GM08714 (cell line): ENCODE measurements around the gene MAD1L1.
"Not testable (repeated sequence)": the region's sequence is repeated elsewhere in the genome, so short reads cannot be mapped to it uniquely, and the experiment has no call there.

ENCODE experiments used
- H3K4me3 ChIP-seq: fragments of 200-500 bp; sonication (Bioruptor generic); 2 replicates; pipeline ENCODE4 v1.5.1; 2014; ENCODE audit warnings: mild to moderate bottlenecking, low read length, inconsistent platforms
- ZNF274 ChIP-seq: IDR thresholded peaks from 2 replicates; pipeline ENCODE4 v1.6.1; 2012; ENCODE audit warnings: mild to moderate bottlenecking, low read depth, low read length

Gene MAD1L1

DNA sequence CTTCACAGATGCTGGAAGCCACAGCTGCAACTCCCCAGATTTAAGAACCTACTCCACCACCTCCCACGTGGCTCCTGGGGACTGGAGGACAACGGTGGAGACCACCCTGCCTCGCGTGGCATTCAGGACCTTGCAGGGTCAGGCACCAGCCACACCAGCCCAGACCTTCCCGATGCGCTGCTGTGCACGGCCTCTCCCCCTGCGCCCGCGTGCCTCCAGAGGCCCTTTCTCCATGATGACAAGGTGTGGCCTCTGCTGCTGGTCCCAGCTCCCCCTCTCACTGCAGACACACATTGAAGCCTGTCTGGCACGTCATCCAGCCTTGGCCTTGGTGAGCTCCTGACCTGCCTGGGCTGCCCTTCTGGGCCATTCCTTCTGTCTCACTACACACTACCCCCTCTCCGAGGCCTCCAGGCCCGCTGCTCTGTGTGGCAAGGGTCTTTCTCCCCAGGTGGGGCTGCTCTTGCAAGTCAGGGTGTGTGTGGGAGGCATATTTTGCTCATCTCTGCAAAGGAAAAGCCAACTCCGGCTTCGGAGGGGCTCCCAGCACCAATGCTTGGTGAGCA lies 254.8 kb downstream of the MAD1L1 start:
- no peak for TF ChIP-seq ZNF274
- no peak overlapping the region for H3K4me3 ChIP-seq

DNA sequence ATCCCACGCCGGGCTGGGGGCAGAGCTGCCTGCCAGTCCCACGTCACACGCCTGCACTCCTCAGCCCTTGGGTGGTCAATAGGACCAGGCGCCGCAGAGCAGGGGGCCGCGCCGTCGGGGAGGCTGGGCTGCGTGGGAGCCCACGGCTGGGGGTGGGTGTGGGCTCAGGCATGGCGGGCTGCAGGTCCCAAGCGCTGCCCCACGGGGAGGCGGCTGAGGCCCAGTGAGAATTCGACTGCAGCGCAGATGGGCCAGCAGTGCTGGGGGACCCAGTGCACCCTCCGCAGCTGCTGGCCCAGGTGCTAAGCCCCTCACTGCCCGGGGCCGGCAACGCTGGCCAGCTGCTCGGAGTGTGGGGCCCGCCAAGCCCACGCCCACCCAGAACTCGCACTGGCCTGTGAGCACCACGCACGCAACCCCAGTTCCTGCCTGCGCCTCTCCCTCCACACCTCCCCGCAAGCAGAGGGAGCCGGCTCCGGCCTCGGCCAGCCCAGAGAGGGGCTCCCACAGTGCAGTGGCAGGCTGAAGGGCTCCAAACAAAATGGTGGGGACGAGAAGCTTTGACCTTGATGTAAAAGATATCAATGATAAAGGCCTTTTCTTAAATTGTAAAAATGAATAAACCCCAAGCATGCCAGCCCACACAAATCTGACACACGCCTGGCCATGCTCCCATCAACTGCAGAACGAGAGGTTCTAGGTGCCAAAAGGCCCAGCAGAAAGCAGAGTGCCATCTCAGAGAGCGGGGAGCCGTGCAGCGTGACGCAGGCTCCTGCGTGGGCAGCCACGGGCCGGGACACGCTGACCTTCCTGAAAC lies 255.5 kb downstream of the MAD1L1 start:
- TF ChIP-seq ZNF274 = no peak
- H3K4me3 ChIP-seq = no peak overlapping the region

DNA sequence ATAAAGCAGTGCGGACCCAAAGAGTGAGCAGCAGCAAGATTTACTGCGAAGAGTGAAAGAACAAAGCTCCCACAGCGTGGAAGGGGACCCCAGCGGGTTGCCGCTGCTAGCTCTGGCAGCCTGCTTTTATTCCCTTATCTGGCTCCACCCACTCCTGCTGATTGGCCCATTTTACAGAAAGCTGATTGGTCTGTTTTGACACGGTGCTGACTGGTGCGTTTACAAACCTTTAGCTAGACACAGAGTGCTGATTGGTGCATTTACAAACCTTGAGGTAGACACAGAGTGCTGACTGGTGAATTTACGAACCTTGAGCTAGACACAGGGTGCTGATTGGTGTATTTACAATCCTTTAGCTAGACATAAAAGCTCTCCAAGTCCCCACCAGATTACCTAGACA lies 256.2 kb downstream of the MAD1L1 start:
- not testable (repeated sequence) for H3K4me3 ChIP-seq

DNA sequence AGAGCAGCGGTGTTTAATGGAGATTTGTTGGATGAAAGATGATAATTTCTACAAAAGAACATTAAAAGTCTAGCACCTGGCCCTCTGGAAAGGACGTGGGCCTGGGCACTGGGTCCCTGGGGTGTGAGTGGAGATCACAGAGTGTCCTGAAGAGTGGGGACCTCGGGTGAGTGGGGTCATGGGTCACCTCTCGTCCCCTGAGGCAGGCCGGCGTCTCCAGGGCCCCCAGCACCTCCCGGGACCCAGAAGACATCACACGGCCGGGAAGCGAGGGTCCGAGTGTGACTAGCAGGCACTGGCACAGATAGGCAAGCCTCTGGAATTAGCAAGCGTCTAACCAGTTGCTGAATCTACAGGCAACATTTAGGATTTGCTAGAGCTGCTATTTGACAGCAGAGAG lies 257.2 kb downstream of the MAD1L1 start:
- TF ChIP-seq ZNF274 = no peak
- no peak overlapping the region for H3K4me3 ChIP-seq

DNA sequence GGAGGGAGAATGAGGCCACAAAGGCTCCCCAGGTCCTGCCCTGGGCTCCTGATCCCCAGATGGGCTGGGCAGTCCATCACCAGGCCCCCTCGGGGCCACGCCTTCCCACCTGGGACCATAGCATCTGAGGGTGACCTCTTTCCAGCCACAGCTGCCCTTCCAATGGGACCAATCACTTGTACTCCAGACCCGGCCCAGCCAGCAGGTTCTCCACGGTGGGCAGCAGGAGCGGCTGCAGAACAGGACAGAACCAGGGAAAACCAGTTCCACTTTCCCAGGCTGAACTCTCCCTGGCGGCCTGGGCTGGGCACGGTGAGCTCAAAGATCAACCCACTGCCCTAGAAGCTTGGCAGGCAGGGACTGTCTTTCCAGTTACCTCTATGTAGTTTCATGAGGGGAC lies 257.6 kb downstream of the MAD1L1 start:
- TF ChIP-seq ZNF274 = no peak

DNA sequence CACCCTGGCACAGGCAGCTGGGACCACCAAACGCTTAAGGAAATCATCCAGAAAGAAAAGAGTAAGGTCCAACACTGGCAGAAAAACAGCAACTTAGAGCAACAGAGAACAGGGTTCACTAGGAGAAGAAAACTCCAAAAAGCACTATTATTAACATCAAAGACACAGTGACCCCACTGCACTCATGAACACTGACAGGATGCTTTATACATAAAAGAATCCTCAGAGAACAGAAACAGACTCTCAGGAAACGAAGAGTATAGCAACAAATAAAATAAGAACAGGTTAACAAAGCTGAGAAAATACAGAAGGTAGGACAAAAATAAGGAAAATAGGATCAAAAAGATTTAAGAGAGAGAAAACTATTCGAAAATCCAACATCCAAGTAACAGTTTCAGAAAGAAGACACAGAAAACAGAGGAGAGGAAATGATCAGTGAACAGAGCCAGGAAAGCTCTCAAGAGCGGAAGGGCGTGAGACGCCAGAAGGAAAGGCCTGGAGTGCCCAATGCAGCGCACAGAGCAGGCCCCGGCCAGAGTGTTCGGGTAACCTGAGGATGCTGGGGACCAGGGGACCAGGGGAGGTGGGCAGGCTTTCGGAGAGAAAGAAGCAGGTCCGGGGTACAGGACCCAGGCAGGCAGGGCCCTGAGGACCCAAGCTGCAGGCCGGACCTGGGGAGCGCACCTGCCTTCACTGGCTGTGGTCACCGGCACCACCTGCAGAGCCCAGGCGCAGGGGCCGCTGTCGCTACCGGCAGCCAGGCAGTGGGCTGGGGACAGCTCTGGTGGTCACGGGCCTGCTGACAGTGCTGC lies 258.2 kb downstream of the MAD1L1 start:
- TF ChIP-seq ZNF274 = no peak
- H3K4me3 ChIP-seq = no peak overlapping the region

More for the DNA sequence above, 257.6 kb downstream of the MAD1L1 start:
- H3K4me3 ChIP-seq = no peak overlapping the region

DNA sequence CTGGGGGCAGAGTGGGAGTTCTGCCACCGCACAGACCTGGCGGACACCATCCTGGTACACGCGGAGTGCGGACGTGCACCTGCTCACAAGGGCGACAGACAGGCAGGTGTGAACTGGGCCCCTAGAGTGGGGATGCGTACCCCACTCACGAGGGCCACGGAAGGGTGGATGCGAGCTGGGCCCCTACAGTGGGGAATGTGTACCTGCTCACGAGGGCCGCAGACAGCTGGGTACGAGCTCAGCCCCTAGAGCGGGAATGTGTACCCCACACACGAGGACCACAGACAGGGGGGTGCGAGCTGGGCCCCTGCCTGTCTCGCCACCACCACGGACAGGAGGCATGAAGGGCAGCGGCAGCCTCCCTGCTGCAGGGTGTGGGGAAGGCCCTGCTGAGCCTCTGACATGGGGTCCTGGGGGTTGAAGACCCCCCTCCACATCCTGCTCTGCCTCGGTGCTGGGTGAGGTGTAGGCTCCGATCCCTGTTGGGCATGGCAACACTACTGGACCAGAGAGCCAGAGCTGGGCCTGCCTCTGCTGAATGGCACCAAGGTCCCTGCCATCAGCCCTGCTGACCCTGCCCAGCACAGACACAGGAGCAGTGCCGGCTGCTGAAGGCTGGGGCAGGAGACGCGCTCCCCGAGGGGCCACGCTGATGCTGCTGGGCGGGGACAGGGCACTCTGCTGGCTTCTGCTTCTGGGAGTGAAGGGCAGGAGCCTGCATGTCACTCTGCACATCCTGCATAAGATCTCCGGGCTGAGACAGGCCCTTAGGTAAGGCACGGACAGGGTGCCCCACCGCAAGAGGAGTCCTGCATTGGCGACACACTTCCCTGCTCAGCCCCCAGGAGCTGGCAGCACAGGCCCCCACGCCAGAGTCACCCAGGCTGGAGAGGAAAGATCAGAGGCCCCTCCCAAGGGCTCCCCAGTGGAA lies 259.2 kb downstream of the MAD1L1 start:
- no peak overlapping the region for H3K4me3 ChIP-seq
- TF ChIP-seq ZNF274 = no peak

DNA sequence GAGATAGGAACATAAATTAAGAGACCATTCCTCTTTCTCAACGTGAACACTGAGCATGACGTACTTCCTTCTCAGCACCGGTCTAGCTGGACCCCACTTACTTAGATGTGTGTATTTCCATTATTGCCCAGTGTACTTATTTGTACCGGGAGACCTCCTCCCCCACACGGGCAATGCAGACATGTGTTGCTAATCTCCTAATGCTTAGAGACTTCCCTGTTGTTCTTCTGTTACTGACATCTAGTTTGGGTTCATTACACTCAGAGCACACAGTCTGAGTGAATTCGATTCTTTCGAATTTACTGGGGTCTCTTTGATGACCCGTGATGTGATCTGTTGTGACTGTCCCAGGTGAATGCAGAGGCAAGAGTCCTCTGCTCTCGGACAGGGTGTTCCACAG lies 260.0 kb downstream of the MAD1L1 start:
- no peak for TF ChIP-seq ZNF274
- no peak overlapping the region for H3K4me3 ChIP-seq

DNA sequence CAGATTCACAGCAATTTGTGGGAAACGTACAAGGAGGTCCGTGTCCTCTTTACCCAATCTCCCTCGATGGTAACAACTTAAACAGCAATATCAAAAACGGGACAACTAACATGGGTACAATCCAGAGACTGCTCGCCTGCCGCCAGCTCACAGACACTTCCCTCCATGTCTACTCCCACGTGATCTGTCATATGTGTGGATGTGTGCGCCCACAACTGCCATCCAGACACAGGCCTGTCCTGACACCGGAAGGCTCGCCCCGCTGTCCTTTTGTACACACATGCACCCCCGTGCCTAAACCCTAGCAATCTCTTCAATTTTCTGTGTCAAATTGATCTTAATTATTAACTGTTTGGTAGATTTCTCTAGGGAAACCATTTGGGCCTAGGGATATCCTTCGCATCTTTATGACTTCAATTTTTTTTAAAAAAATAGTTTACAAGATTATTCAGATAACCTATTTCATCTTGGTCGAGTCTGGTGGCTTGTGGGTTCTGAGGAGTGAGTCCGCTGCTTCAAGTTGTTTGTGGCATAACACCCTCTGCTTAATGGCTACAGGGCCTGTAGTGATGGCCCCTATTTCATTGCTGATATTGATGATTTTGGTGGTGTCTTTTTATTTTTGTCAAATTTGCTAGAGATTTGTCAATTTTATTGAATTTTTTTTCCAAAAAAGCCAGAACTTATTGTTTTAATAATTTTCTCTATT lies 260.6 kb downstream of the MAD1L1 start:
- no peak overlapping the region for H3K4me3 ChIP-seq
- no peak for TF ChIP-seq ZNF274

DNA sequence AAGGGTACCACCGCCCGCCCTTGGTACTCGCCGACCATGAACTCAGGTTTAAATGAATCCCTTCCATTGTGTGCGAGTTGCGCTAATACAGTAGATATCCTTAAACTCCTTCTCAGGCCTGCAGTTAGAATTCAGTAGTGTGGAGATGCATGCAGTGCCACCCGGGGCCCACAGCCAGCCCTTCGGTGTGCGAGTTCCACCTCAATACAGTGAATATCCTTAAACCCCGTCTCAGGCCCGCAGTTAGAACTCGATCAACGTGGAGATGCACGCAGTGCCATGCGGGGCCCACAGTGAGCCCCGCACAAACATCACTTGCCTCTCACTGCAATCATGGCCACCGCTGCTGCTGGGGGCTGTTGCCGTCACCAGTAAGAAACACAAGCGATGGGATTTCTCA lies 261.9 kb downstream of the MAD1L1 start:
- no peak overlapping the region for H3K4me3 ChIP-seq
- TF ChIP-seq ZNF274 = no peak

DNA sequence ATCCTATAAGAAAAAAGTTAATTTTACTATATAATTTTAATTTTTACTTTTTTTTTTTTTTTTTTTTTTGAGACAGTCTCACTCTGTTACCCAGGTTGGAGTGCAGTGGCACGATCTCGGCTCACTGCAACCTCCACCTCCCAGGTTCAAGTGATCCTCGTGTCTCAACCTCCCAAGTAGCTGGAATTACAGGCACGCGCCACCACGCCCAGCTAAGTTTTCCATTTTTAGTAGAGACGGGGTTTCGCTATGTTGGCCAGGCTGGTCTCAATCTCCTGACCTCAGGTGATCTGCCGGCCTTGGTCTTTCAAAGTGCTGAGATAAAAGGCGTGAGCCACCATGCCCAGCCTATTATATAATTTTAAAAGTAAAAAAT lies 262.5 kb downstream of the MAD1L1 start:
- H3K4me3 ChIP-seq = not testable (repeated sequence)

DNA sequence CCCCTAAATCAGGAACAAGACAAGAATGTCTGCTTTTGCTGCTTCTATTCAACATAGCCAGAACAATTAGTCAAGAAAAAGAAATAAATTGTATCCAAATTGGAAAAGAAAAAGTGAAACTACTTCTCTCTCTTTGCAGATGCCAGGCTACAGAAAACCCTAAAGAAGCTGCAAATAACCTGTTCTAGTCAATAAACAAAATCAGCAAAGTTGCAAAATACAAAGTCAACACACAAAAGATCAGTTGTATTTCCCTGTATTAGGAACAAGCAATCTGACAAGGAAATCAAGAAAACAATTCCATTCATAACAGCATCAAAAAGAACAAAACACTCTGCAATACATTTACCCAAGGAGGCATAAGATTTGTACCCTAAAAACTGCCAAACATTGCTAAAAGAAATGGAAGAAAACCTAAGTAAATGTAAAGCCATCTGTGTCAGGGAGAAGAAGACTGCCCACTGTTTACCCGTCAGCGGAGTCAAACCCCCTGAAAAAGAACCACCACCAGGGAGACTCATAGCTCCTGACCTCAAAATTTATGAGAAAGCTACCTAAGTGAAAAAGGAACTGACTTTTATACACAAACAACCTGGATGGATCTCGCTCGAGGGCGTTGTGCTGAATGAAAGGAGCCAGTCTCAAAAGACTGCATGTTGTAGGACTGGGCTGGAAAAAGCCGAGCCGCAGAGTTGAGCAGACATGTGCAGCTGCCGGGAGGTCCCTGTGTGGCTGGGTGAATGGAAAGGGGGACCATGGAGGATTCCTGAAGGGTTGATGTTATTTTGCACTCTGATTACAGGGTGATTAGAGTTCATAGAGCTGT lies 263.1 kb downstream of the MAD1L1 start:
- TF ChIP-seq ZNF274 = no peak
- no peak overlapping the region for H3K4me3 ChIP-seq
